SU-DHL-6 (cell line): Measurements from ENCODE around the gene ACBD3.

Experiments
- H2AFZ ChIP-seq: fragments of 200-600 bp; sonication (generic); 2 replicates; pipeline ENCODE4 v1.6.1; 2014; ENCODE audit warnings: low read depth, mild to moderate bottlenecking, moderate library complexity, mixed read lengths, antibody characterized with exemption, low read length; ENCODE audit not compliant: severe bottlenecking
- H3F3A ChIP-seq: fragments of 200-600 bp; shearing (Covaris generic); 2 replicates; pipeline ENCODE4 v1.6.0; 2016; ENCODE audit warnings: antibody characterized with exemption, mild to moderate bottlenecking; ENCODE audit not compliant: insufficient read depth
- H3K27ac ChIP-seq: fragments of 200-600 bp; sonication (generic); 2 replicates; pipeline ENCODE4 v1.5.1; 2016; ENCODE audit warnings: low read depth, mild to moderate bottlenecking, low read length, moderate library complexity, mixed read lengths
- H3K27me3 ChIP-seq: fragments of 200-600 bp; sonication (generic), shearing (Covaris generic); 2 replicates; pipeline ENCODE4 v1.6.0; 2014; ENCODE audit warnings: mild to moderate bottlenecking, low read length
- H3K36me3 ChIP-seq: fragments of 200-600 bp; sonication (generic); 2 replicates; pipeline ENCODE4 v1.6.1; 2014; ENCODE audit warnings: mild to moderate bottlenecking, low read length, mixed read lengths
- H3K4me2 ChIP-seq: fragments of 300-600, 200-600 bp; shearing (Covaris generic), sonication (generic); 2 replicates; pipeline ENCODE4 v1.6.0; 2014; ENCODE audit warnings: low read length, low read depth, mild to moderate bottlenecking; ENCODE audit not compliant: poor library complexity, severe bottlenecking
- H3K4me3 ChIP-seq: fragments of 200-600 bp; sonication (generic); 2 replicates; pipeline ENCODE4 v1.5.1; 2014; ENCODE audit warnings: antibody characterized with exemption, low read length, mild to moderate bottlenecking, mixed read lengths; ENCODE audit not compliant: insufficient read depth, poor library complexity, severe bottlenecking
- H3K79me2 ChIP-seq: fragments of 200-600 bp; sonication (generic); 2 replicates; pipeline ENCODE4 v1.6.1; 2014; ENCODE audit warnings: mild to moderate bottlenecking, low read length, moderate library complexity; ENCODE audit not compliant: insufficient read depth
- H3K9ac ChIP-seq: fragments of 200-600 bp; sonication (generic); 2 replicates; pipeline ENCODE4 v1.7.0; 2014; ENCODE audit warnings: mild to moderate bottlenecking, low read length
- H3K9me2 ChIP-seq: fragments of 200-600 bp; sonication (generic); replicated peaks from 2 replicates; pipeline ENCODE4 v1.6.1; 2014; ENCODE audit warnings: low read length; ENCODE audit not compliant: insufficient read depth
- H3K9me3 ChIP-seq: fragments of 200-600 bp; sonication (generic); 2 replicates; pipeline ENCODE4 v1.6.1; 2014; ENCODE audit warnings: low read length, mixed read lengths; ENCODE audit not compliant: insufficient read depth
- H4K20me1 ChIP-seq: fragments of 200-600 bp; sonication (generic); 2 replicates; pipeline ENCODE4 v1.6.1; 2014; ENCODE audit warnings: low read depth, mild to moderate bottlenecking, antibody characterized with exemption, low read length, moderate library complexity, mixed read lengths
- EZH2phosphoT487 ChIP-seq: fragments of 200-600 bp; sonication (generic), shearing (Covaris generic); conservative IDR thresholded peaks from 2 replicates; pipeline ENCODE4 v1.6.1; 2018; ENCODE audit warnings: mild to moderate bottlenecking, antibody characterized with exemption, low read length, moderate library complexity, mixed read lengths
- TF ChIP-seq, protein P1 (sequence below): fragments of 200-600 bp; sonication (generic); IDR thresholded peaks from one replicate; pipeline ENCODE4 v1.5.1; 2017; ENCODE audit warnings: antibody characterized with exemption, mild to moderate bottlenecking, low read length, moderate library complexity; ENCODE audit not compliant: insufficient read depth, poor library complexity, severe bottlenecking

The ACBD3 gene

DNA sequence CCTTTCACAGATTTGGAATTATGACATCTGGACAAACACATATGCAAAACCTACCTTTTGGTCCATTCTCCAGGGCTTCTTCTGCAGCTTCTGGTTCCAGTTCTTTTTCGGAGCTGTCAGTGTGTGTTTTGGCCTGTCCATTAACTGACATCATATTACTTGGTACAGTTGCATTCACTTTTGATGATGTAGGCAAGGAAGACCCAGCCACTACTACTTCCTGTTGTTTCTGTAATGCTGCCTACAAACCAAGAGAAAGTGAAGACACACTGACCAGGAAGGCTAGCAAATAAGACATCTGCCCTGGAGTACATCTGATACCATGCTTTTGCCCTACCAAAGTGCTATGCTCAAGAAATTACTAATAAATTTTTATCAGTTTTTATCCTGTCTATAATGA lies 31.9 kb downstream of the ACBD3 start:
- Histone ChIP-seq H3K4me3 (no peak overlapping the region), H3K79me2 (no peaks in the 10 kb centered on the region)

DNA sequence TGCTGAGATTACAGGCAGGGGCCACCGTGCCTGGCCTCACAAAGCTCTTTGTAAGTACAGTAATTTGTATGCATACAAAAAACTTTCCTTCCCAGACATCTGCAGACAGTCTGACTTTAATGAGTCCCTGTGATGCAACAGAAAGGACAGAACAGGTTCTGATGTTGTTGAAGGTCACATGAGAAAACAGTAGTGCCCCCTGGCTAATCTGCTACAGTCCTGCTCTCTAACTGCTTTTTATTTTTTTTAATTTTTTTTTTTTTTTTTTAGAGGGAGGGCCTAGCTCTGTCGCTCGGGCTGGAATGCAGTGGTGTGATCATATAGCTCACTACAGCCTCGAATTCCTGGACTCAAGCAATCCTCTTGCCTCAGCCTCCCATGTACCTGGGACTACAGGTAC lies 36.7 kb downstream of the ACBD3 start:
- Histone ChIP-seq H3K27ac (no peak overlapping the region), H3K79me2 (no peaks in the 10 kb centered on the region), H2AFZ (no peak overlapping the region), H4K20me1 (no peaks in the 10 kb centered on the region), H3K4me2 (no peak overlapping the region), H3K9ac (no peak overlapping the region), H3F3A (peaks cover 20% of the 10 kb centered on the region; the same call in 1 of the 2 replicates), H3K9me3 (no peaks in the 10 kb centered on the region), H3K36me3 (peaks cover 12% of the 10 kb centered on the region; the same call in 1 of the 2 replicates), H3K4me3 (no peak overlapping the region), H3K9me2 (no peaks in the 10 kb centered on the region), H3K27me3 (no peaks in the 10 kb centered on the region)
- TF ChIP-seq, protein P1, sequence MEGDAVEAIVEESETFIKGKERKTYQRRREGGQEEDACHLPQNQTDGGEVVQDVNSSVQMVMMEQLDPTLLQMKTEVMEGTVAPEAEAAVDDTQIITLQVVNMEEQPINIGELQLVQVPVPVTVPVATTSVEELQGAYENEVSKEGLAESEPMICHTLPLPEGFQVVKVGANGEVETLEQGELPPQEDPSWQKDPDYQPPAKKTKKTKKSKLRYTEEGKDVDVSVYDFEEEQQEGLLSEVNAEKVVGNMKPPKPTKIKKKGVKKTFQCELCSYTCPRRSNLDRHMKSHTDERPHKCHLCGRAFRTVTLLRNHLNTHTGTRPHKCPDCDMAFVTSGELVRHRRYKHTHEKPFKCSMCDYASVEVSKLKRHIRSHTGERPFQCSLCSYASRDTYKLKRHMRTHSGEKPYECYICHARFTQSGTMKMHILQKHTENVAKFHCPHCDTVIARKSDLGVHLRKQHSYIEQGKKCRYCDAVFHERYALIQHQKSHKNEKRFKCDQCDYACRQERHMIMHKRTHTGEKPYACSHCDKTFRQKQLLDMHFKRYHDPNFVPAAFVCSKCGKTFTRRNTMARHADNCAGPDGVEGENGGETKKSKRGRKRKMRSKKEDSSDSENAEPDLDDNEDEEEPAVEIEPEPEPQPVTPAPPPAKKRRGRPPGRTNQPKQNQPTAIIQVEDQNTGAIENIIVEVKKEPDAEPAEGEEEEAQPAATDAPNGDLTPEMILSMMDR: no peak
- TF ChIP-seq EZH2phosphoT487: no peak

More for the DNA sequence above, 31.9 kb downstream of the ACBD3 start:
- peaks cover 25% of the 10 kb centered on the region for H3K36me3 ChIP-seq
- H4K20me1 ChIP-seq: no peaks in the 10 kb centered on the region
- no peaks in the 10 kb centered on the region for H3K9me3 ChIP-seq
- H2AFZ ChIP-seq: no peak overlapping the region
- no peak overlapping the region for H3K27ac ChIP-seq
- H3K4me2 ChIP-seq: no peak overlapping the region
- H3K9ac ChIP-seq: no peak overlapping the region
- H3K27me3 ChIP-seq: no peaks in the 10 kb centered on the region
- no peaks in the 10 kb centered on the region for H3K9me2 ChIP-seq
- TF ChIP-seq, protein P1: no peak
- TF ChIP-seq EZH2phosphoT487: no peak
- peaks cover 13% of the 10 kb centered on the region; the same call in 1 of the 2 replicates for H3F3A ChIP-seq

DNA sequence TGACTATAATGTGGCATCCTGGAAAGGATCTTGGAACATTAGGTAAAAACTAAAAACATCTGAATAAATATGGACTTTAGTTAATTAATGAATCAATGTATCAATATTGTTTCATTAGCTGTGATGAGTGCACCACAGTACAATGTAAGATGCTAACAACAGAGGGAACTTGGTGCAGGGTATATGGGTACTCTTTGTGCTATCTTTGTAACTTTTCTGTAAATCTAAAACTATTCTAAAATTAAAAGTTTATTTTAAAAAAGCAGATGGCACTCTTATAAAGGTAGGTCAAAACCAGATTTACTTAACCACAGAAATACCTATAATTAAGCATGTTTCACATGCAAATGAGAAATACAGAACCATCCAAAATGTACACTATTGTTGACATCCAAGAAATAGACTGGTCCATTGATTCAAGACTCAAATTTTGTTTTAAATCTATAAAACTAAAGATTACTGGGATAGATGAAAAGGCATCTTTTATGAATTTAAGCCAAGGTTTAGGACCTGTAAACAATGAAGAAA lies 38.4 kb downstream of the ACBD3 start:
- Histone ChIP-seq H3K9me3 (no peaks in the 10 kb centered on the region), H3F3A (peaks cover 25% of the 10 kb centered on the region; the same call in 1 of the 2 replicates), H3K9me2 (no peaks in the 10 kb centered on the region), H3K9ac (no peak overlapping the region), H3K4me2 (peak overlapping the region; percentile 9), H3K79me2 (no peaks in the 10 kb centered on the region), H3K27me3 (no peaks in the 10 kb centered on the region), H4K20me1 (no peaks in the 10 kb centered on the region), H2AFZ (no peak overlapping the region), H3K36me3 (peaks cover 21% of the 10 kb centered on the region; the same call in 1 of the 2 replicates), H3K4me3 (no peak overlapping the region), H3K27ac (peak overlapping the region; percentile 16; the same call in 1 of the 2 replicates)
- TF ChIP-seq, protein P1: no peak
